ENCODE results near the gene PRG2.
A peak's percentile ranks its signal among the peaks of the same experiment; 100 is the strongest.

The PRG2 gene

GRCh38 chr11:57396744-57397143 is 6.3 kb upstream of the PRG2 start:
- no peak for DNase-seq (ENCODE audit: low read depth)

DNA sequence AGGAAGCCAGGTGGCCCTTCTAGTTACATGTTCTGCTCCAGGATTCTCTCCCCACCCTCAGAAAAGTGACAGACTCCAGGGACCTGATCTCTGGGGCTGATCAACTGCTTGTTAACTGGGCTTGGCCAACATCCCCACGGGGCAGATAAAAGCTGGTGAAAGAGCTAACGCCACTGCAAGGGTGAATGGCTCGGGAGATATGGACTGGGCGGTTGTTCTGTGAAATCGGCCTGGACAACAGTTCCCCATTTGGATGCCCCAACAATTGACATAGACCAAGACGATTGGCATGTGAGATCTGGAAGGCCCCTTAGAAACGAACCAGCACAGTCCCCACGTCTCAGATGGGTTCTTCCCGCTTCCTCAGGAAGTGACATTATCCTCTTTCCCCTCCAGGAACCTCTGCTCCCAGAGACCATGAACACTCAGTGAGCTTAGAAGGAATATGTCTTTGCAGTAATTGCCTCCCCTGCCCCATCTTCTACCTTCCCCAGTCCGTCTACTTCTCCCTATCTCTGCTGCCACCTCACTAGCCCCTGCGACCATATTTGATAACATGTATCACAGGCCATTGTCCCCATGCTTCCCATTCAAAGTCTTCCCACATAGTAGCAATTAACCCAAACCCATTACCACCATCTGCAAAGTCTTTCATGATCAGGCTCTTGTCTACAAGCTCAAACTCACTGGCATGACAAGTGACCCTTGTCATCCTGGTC is 5.6 kb upstream of the PRG2 start:
- DNase-seq (ENCODE audit: low read depth): no peak

DNA sequence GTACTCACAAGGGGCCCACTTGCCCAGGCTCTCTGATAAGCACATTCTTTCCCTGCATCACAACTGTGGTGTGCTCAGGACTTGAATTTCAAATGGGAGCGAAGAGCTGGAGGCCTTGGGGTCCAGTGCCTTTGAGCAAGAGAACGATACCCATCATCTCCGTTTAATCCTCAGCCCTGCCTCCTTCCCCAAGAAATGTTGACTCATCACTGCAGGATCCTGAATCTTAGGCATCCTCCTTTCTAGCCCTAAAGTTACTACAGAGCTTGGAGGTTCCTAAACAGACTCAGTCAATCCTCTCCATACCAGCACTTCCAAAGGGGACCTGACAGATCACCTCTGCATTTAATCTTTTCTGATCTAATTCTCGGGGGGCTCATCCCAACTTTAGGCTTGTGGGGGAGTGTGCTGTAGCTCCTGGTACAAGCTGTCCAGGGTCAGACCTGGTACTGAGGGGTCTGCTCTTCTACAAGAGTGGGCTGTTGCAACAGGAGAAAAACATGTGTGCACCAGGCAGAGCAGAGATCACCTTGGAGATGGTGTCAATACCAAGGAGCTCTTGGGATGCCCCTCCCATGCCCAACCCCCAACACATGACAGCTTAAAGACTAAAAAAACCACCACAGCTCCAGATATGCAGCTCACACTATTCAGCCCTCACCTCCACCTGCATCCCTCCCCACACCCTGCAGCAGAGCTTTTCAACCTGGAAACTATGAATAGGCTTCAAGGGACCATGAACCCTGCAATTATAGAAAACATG is 3.9 kb upstream of the PRG2 start:
- no peak for DNase-seq (ENCODE audit: low read depth)

GRCh38 chr11:57392763-57393105 is 2.3 kb upstream of the PRG2 start:
- DNase-seq (ENCODE audit: low read depth): no peak

- DNase-seq (ENCODE audit: low read depth): no peak
Measured at GRCh38 chr11:57392066-57392762, 1.8 kb upstream of the PRG2 start.

DNA sequence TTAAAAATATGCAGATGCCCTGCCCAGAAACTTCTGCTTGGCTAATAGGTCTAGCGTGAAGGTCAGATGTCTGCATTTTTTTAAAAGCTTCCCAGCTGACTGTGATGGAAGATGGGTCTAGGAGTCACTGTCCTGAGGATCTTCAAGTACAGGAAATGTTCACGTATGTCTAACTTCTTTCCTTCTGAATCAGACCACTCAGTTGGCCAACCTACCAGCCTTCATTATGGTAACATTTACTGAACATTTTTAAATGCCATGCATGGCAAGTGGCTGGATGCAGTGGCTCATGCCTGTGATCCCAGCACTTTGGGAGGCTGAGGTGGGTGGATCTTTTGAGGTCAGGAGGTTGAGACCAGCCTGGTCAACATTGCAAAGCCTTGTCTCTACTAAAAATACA is 1.1 kb upstream of the PRG2 start:
- no peak for DNase-seq (ENCODE audit: low read depth)

DNA sequence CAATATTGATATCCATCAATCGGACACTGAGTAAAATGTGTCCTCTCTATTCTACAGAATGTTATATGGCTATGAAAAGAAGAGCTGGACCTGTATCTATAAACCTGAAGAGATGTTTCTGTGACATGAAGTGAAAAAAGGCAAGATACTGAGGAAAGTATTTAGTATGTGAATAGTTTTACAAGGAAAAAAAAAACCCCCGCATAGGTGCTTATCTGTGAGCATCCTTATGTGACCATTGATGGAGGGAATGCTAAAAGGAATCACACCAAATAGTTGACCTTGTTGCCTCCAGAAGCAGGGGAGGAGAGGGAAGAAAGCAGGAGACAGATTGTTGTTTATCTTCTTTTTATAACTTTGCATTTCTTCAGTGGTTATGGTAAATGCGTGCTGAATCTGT is 661 bp upstream of the PRG2 start:
- DNase-seq (ENCODE audit: low read depth): no peak

- no peak for DNase-seq (ENCODE audit: low read depth)
Measured at GRCh38 chr11:57387289-57388030, 3.0 kb downstream of the PRG2 start.

GRCh38 chr11:57386178-57386940 is 4.1 kb downstream of the PRG2 start:
- DNase-seq (ENCODE audit: low read depth): no peak

- DNase-seq (ENCODE audit: low read depth): no peak
Measured at GRCh38 chr11:57380975-57381374, 9.5 kb downstream of the PRG2 start, which contains the start of gene PRG3. Gene PRG3, minus strand, starts transcription at chr11:57381150. Its CDS starts 442 bp downstream, at chr11:57380708.

- peak; percentile 36 for DNase-seq (ENCODE audit: low read depth)
Measured at GRCh38 chr11:57379732-57380131, 10.7 kb downstream of the PRG2 start.

- DNase-seq (ENCODE audit: low read depth): no peak
Measured at GRCh38 chr11:57378186-57378585, 12.3 kb downstream of the PRG2 start.

- peak; percentile 10 for DNase-seq (ENCODE audit: low read depth)
Measured at GRCh38 chr11:57377107-57377506, 13.3 kb downstream of the PRG2 start.

DNA sequence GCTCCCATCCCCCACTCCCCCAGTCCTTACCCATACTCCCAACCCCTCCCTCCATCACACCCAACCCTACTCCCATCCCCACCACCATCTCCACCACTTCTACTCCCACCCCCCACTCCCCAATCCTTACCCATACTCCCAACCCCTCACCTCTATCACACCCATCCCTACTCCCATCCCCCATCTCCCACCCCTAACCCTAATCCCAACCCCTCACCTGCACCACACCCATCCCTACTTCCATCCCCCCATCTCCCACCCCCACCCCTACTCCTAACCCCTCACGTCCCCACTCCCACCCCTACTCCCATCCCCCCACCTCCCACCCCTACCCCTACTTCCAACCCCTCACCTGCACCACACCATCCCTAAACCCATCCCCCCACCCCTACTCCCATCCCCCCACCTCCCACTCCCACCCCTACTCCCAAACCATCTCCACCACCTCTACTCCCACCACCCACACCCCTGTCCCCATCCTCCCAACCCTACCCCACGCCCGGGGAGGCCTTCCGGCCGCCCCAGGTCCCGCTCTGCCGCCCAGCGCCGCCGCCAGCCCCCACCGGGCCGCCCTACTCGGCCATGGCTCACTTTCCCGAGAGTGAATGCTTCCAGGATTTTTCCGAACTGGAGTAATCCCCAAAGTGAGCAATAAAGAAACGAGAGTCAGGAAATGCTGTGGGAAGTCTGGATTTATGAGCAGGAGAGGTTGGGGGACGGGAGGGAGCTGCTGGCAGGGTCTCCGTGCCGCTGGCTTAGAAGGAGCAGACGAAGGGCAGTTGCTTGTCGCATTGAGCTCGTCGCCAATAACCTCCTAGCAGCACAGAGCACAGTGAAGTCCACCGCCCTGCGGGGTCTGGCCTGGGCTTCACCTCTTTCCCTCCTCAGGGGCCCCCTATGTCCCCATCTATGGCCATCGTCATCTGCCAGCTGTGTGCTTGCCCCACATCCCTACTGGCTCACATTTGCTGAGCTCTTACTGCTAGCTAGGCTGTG is 14.1 kb downstream of the PRG2 start:
- DNase-seq (ENCODE audit: low read depth): no peak

DNA sequence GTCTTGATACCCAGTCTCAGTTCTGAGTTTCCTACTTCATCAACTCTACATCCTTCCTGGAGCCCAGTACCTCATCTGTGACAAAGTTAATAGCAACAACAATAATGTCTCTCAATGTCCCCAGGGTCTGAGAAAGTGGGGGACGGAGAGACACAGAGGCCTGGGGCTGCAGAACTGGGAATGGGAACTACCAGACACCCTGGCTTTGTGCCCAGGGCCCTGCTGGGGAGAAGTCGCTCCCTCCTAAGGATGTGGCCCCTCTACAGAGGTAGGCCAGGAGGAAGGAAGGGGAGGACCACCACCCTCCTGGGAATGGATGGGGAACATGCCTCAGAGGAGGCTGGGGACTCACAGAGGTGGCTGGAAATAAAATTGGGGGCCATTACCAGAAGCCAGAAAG is 15.0 kb downstream of the PRG2 start:
- no peak for DNase-seq (ENCODE audit: low read depth)

GRCh38 chr11:57374966-57375365 is 15.5 kb downstream of the PRG2 start:
- no peak for DNase-seq (ENCODE audit: low read depth)

GRCh38 chr11:57373146-57373545 is 17.3 kb downstream of the PRG2 start:
- no peak for DNase-seq (ENCODE audit: low read depth)

- DNase-seq (ENCODE audit: low read depth): no peak
Measured at GRCh38 chr11:57370941-57371340, 19.5 kb downstream of the PRG2 start.

DNA sequence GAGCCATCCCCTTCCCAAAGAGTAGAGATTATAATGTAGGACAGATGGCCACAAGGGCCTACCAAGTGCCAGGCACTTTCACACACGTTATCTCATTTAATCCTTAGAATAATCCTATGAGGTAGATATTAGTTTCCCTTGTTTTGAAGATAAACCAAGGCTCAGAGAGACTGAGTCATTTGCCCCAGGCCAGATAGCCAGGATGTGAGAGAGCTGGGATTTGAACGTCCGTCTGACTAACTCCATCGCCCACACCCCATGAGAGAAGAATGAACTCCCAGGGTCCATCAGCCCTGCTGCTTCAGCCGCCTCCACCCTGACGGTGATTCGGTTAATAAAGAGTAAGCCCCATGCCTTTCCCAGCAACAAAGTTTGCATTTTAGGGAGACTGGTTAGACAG is 20.2 kb downstream of the PRG2 start:
- DNase-seq (ENCODE audit: low read depth): peak; percentile 97

DNA sequence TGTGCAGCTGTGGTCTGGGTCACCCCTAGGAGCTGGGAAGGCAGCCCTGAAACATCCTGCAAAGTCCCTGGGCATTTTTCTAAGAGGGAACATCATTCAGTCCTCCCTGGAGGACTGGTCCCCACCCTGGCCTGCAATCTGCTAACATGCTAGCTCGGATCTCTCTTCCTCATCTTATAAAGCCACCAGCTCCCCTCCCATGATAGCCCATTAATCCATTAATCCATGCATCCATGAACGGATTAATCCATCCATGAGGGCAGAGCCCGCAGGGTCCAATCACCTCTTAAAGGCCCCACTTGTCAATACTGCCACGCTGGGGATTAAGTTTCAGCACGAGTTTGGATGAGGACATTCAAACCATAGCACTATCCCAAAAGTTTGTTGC is 21.6 kb downstream of the PRG2 start:
- no peak for DNase-seq (ENCODE audit: low read depth)
